Right atrium auricular region (tissue), 2 donors: ENCODE data around the gene ACOT2. TPM values are rescaled to one million over a fixed set of nuclear protein-coding genes. Genes with fewer than 3 reads are reported as not detected.
A peak's percentile ranks its signal among the peaks of the same experiment; 100 is the strongest.

Experiments used
- DNase-seq: peaks from one replicate; pipeline ENCODE4 v3.0.0-alpha.2; 2019; ENCODE audit warnings: low spot score
- H3K27ac ChIP-seq, 2 donors: fragments of 200-600 bp; sonication (generic); 1 replicate in 1 of 2; 2 replicates in 1 of 2; pipeline ENCODE4 v1.5.1; 2016 to 2019
- H3K27me3 ChIP-seq, 2 donors: fragments of 200-600 bp; sonication (generic); one replicate each; pipeline versions ENCODE4 v1.5.1 to v1.6.0; 2017 to 2019
- H3K36me3 ChIP-seq: fragments of 200-600 bp; sonication (generic); one replicate; pipeline ENCODE4 v1.5.1; 2016
- H3K4me1 ChIP-seq, 2 donors: fragments of 200-600 bp; sonication (generic); one replicate each; pipeline versions ENCODE4 v1.5.1 to v1.6.0; 2017 to 2019
- H3K4me3 ChIP-seq, 2 donors: fragments of 200-600 bp; sonication (generic); 1 replicate in 1 of 2; 2 replicates in 1 of 2; pipeline ENCODE4 v1.5.1; 2017 to 2019; ENCODE audit warnings: mild to moderate bottlenecking in 1 of 2, moderate library complexity in 1 of 2
- H3K9me3 ChIP-seq, 2 donors: fragments of 200-600 bp; sonication (generic); one replicate each; pipeline ENCODE4 v1.5.1; 2019
- total RNA-seq, 2 donors: library from RNA; depleted of rRNA; stranded (reverse); fragments of >200 nt; gene quantifications; one replicate each; pipeline ENCODE4 v1.1.0, GENCODE V29; 2016
- TF ChIP-seq, protein P1 (sequence below), 2 donors: fragments of 200-600 bp; sonication (generic); IDR thresholded peaks; one replicate each; pipeline ENCODE4 v1.5.1; 2019; ENCODE audit warnings: antibody characterized with exemption in 2 of 2

Gene ACOT2
- total RNA-seq, 2 donors from 2014 or later = 119 to 154 TPM

DNA sequence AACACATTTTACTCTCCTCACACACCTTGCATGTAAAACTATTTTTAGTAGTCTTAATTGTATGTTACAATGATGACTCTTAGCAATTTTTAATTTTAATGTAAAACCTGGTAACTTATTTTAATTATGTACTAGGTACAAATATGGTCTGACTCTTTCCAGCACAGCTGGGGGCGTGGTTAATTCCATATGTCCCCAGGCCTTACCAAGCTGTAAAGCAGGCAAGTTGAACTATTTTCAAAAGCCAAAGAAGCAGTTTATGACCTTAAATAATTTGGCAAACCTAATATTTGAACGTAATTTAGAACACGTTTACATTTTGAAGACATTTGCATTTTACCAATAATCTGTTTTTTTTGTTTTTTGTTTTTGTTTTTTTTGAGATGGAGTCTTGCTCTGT, 34.0 kb downstream of the ACOT2 start:
- TF ChIP-seq, protein P1, sequence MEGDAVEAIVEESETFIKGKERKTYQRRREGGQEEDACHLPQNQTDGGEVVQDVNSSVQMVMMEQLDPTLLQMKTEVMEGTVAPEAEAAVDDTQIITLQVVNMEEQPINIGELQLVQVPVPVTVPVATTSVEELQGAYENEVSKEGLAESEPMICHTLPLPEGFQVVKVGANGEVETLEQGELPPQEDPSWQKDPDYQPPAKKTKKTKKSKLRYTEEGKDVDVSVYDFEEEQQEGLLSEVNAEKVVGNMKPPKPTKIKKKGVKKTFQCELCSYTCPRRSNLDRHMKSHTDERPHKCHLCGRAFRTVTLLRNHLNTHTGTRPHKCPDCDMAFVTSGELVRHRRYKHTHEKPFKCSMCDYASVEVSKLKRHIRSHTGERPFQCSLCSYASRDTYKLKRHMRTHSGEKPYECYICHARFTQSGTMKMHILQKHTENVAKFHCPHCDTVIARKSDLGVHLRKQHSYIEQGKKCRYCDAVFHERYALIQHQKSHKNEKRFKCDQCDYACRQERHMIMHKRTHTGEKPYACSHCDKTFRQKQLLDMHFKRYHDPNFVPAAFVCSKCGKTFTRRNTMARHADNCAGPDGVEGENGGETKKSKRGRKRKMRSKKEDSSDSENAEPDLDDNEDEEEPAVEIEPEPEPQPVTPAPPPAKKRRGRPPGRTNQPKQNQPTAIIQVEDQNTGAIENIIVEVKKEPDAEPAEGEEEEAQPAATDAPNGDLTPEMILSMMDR (IDR thresholded peaks at IDR 0.05) = no peak
- no peaks in the 10 kb centered on the region for H3K4me1 ChIP-seq
- no peak overlapping the region for H3K4me3 ChIP-seq
- no peaks in the 10 kb centered on the region for H3K27me3 ChIP-seq
- no peak overlapping the region for H3K27ac ChIP-seq
- H3K9me3 ChIP-seq = no peaks in the 10 kb centered on the region
- no peak for DNase-seq
- no peaks in the 10 kb centered on the region for H3K36me3 ChIP-seq

DNA sequence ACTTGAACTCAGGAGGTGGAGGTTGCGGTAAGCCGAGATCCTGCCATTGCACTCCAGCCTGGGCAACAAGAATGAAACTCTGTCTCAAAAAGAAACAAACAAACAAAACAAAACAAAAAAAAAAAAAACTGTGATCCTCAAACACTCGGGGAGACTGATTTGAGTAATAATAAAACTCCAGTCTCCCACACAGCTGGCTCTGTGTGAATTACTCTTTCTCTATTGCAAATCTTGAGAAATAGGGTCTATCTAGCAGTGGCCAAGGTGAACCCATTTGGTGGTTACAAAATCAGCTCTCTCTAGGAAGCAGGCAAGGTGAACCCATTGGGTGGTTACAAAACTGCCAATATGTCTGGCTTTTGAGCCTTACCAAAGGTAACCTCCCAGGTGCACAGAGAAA, 37.3 kb downstream of the ACOT2 start:
- H3K27ac ChIP-seq = no peak overlapping the region
- no peaks in the 10 kb centered on the region for H3K9me3 ChIP-seq
- no peaks in the 10 kb centered on the region for H3K4me1 ChIP-seq
- TF ChIP-seq, protein P1 (IDR thresholded peaks at IDR 0.05) = no peak
- no peaks in the 10 kb centered on the region for H3K36me3 ChIP-seq
- no peaks in the 10 kb centered on the region for H3K27me3 ChIP-seq
- DNase-seq = no peak
- no peak overlapping the region for H3K4me3 ChIP-seq

DNA sequence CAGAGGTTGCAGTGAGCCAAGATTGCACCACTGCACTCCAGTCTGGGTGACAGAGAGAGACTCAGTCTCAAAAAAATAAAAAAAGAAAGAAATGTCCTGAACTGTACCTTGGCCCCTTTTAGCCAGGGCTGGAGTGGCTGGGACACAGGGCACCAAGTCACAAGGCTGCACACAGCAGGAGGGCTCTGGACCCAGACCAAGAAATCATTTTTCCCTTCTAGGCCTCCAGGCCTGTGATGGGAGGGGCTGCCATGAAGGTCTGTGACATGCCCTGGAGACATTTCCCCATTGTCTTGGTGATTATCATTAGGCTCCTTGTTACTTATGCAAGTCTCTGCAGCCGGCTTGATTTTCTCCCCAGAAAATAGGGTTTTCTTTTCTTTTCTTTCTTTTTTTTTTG, 38.2 kb downstream of the ACOT2 start:
- no peak for DNase-seq
- TF ChIP-seq, protein P1 (IDR thresholded peaks at IDR 0.05) = no peak
- no peak overlapping the region for H3K4me3 ChIP-seq
- no peaks in the 10 kb centered on the region for H3K36me3 ChIP-seq
- H3K27ac ChIP-seq = no peak overlapping the region
- H3K9me3 ChIP-seq = no peaks in the 10 kb centered on the region
- H3K4me1 ChIP-seq = no peaks in the 10 kb centered on the region
- H3K27me3 ChIP-seq = no peaks in the 10 kb centered on the region

DNA sequence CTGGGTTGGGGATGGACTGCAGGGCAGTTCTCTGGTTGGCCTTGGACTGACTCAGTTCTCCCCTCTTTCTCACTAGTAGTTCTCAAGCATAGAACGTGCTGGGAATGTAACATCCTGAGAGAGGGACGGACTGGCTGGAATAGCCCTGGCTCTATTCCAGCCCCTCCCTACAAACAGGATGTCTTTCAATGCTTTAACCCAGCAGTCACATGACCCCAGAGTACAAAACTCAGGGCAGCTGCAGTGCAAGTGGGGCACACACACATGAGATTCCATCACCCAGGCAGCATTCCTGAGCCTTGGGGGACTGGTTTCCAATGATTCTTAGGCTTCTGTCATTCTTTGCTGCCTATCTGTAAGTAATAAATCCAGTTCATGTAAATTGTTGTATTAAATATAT, 41.7 kb downstream of the ACOT2 start:
- no peak for DNase-seq
- no peak overlapping the region for H3K27ac ChIP-seq
- H3K9me3 ChIP-seq = no peaks in the 10 kb centered on the region
- no peak overlapping the region for H3K4me3 ChIP-seq
- H3K36me3 ChIP-seq = no peaks in the 10 kb centered on the region
- TF ChIP-seq, protein P1 (IDR thresholded peaks at IDR 0.05) = no peak
- no peaks in the 10 kb centered on the region for H3K27me3 ChIP-seq
- H3K4me1 ChIP-seq = no peaks in the 10 kb centered on the region

DNA sequence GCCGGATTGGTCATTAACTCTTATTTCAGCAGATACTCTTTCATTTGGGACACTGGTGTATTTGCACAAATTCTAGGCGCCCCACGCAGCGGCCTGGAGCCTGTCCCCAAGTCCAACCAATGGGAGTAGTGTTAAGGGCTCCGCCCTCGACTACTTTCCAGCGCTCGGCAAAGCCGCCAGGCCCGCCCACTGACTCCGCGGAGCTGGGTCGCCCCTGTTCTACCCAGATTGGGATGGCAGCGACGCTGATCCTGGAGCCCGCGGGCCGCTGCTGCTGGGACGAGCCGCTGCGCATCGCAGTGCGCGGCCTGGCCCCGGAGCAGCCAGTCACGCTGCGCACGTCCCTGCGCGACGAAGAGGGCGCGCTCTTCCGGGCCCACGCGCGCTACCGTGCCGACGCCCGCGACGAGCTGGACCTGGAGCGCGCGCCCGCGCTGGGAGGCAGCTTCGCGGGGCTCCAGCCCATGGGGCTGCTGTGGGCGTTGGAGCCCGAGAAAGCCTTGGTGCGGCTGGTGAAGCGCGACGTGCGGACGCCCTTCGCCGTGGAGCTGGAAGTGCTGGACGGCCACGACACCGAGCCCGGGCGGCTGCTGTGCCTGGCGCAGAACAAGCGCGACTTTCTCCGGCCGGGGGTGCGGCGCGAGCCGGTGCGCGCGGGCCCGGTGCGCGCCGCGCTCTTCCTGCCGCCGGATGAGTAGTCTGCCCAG, 43.5 kb downstream of the ACOT2 start, which contains the start of gene ACOT6:
Gene ACOT6, plus strand, starts transcription at position 179 of the 707 bp plus-strand sequence. Its CDS starts 55 bp downstream, at position 234.
- peak; percentile 76 for DNase-seq
- Histone ChIP-seq H3K9me3 (no peaks in the 10 kb centered on the region), H3K4me1 (no peaks in the 10 kb centered on the region), H3K27ac (peak within 1 kb of the TSS; percentile 80 to 83), H3K27me3 (no peaks in the 10 kb centered on the region), H3K4me3 (peak within 1 kb of the TSS; percentile 56 to 68), H3K36me3 (no peaks in the 10 kb centered on the region)
- TF ChIP-seq, protein P1 (IDR thresholded peaks at IDR 0.05) = no peak

DNA sequence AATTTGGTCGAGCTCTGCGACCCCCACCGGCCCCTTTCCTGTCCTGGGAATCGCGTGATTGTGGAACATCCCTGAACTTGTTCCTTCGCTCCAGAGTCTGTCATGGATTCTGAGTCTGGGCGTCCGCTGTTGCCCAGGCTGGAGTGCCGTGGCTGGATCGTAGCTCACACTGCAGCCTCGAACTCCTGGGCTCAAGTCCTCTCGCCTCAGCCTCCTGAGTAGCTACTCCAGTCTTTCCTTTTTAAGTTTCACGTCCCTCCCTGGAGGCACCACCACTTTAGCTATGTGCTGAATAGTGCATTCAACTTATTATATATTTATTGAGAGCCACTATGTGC, 44.0 kb downstream of the ACOT2 start:
- TF ChIP-seq, protein P1 (IDR thresholded peaks at IDR 0.05) = no peak
- Histone ChIP-seq H3K4me1 (no peaks in the 10 kb centered on the region), H3K36me3 (no peaks in the 10 kb centered on the region), H3K4me3 (peak overlapping the region; percentile 56 to 68), H3K27ac (peak overlapping the region; percentile 80 to 83), H3K9me3 (no peaks in the 10 kb centered on the region), H3K27me3 (no peaks in the 10 kb centered on the region)
- DNase-seq = no peak
